HG03103 (cell line): Measurements from ENCODE around the gene PSG1.
"Not testable (repeated sequence)": the region's sequence is repeated elsewhere in the genome, so short reads cannot be mapped to it uniquely, and the experiment has no call there.

Experiments
- ATAC-seq: cut with Tn5 transposase; IDR thresholded peaks from one replicate; pipeline ENCODE4 v1.9.1; 2021; ENCODE audit warnings: low read depth; ENCODE audit not compliant: unreplicated experiment

Gene PSG1

DNA sequence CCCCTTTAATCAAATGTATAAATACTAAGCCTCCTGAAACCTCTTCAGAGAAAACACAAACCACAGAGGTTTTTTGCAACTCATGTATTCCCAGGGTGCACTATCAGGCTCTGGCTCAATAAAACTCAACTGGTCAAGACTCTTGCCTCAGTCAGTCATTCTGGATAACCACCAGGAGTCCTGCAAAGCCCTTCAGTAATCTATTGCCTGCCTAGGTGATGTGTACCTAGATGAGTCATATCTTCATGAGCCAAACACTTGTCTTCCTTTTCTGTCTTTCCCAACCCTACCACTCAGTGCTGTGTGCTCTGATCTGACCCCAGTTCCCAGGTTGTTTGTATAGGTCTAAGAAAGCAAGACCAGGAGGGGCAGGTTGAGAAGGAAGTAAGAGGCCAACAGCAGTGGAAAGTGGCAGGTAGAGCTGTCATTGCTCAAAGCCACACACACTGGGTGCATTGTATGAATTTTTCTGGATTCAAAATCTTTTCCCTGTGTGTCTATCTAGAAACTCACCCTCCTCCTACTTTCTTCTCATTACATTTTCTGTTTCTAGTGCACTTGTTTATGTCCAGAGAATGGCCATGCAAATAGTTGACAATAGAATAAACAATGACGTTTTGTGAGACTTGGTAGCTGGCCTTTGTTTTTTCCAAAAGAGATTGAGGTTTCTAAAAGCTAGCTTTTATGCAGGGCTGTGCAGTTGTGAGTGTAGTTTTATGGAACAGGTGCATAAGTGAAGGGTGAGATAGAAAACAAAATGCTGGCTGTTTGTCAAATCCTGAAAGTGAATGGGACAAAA lies 48.1 kb downstream of the PSG1 start:
- no peak for ATAC-seq

DNA sequence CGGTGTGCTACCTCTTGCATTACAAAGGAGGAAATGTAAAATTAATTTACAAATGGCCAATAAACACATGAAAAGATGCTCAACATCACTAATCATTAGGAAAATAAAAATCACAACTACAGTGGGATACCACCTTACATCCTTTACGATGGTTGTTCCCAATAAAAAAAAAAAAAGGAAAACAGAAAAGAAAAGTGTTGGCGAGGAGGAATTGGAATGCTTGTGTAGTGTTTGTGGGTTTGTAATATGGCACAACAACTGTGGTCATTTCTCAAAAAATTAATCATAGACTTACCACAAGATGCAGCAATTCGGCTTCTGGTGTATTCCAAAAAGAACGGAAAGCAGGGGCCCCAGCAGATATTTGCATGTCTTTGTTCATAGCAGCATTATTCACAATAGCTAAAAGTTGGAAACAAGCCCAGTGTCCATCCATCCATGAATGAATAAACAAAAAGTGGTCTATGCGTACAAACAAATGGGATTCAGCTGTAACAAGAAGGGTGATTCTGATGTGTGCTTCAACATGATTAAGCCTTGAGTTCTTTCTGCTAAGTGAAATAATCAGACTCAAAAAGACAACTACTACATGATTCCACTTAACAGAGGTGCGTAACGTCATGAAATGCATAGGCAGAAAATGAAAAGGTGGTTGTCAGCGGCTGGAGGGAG lies 58.1 kb downstream of the PSG1 start:
- not testable (repeated sequence) for ATAC-seq

DNA sequence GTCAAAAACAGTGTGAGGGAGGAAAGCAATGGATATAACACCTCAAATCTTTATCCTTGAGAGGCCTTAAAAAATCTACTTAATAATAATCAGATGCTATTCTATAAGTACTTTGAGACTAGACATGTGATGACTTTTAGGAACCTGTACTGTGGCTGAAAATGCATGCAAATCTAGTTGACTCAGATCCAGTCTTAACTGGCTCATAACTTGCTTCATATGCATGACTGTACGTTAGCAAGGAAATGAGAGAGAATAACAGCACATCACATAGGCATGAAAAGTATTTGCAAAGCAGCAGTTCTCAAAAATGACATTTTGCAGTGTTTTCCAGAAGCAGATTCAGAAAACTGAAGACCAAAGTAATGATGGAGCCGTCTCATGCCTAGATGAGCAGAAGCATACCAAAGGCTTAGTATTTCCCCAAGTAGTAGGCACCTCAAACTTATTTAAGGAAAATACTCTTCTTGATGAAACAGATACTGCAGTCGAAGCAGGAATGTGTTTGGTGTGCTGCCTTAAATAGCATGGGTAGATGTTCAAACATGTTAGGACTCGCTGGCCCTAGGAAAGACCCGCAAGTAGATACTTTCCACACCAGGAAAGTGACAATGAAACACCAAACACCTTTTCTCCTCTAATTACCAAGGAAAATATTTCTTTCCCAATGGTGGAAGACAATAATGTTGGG lies 59.4 kb downstream of the PSG1 start:
- not testable (repeated sequence) for ATAC-seq

DNA sequence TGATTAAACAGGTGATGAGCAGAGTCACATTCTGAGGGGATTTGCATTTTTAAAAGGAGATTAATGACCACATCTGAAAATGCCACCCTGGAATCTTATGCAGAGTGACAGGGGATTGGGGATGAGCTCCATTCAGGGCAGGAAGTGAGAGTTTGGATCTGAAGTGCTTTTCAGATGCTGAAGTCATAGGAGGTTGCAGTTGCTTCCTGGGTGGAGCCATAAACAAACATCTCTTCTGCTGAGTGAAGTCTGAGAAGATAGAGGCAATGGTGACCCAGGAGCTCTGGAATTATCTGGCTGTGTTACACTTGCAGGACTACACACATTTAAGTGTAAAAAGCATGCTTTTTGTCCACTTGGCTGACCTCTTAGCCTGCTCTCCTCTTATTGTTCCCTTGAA lies 62.6 kb downstream of the PSG1 start:
- ATAC-seq: no peak
